HEK293 (cell line): Measurements from ENCODE around the gene PCDH1.

Experiments
- ZBTB1 ChIP-seq: fragments of 450-650 bp; formaldehyde crosslinking; IDR thresholded peaks from 2 replicates; pipeline ENCODE4 v1.5.1; 2016; ENCODE audit warnings: missing biosample characterization, missing genetic modification characterization
- ZFP3 ChIP-seq: fragments of 450-650 bp; formaldehyde crosslinking; IDR thresholded peaks from 2 replicates; pipeline ENCODE4 v1.5.1; 2016; ENCODE audit warnings: low read depth, missing biosample characterization, missing genetic modification characterization
- ZNF426 ChIP-seq: fragments of 450-650 bp; formaldehyde crosslinking; IDR thresholded peaks from 2 replicates; pipeline ENCODE4 v1.5.1; 2017; ENCODE audit warnings: missing biosample characterization, missing genetic modification characterization, mild to moderate bottlenecking, inconsistent platforms, moderate library complexity
- TF ChIP-seq, protein P1 (sequence below): fragments of 450-650 bp; formaldehyde crosslinking; IDR thresholded peaks from 2 replicates; pipeline ENCODE4 v1.5.1; 2016; ENCODE audit warnings: missing biosample characterization, missing genetic modification characterization
- TF ChIP-seq, protein P2 (sequence below): fragments of 450-650 bp; formaldehyde crosslinking; IDR thresholded peaks from 2 replicates; pipeline ENCODE4 v1.5.1; 2016; ENCODE audit warnings: missing biosample characterization, missing genetic modification characterization
- TF ChIP-seq, protein P3 (sequence below): fragments of 450-650 bp; formaldehyde crosslinking; optimal IDR thresholded peaks from 2 replicates; pipeline ENCODE3; 2016; ENCODE audit warnings: missing biosample characterization, mild to moderate bottlenecking, missing genetic modification characterization
- TF ChIP-seq, protein P4 (sequence below): fragments of 450-650 bp; formaldehyde crosslinking; IDR thresholded peaks from 2 replicates; pipeline ENCODE4 v1.5.1; 2016; ENCODE audit warnings: missing biosample characterization, missing genetic modification characterization

DNA sequence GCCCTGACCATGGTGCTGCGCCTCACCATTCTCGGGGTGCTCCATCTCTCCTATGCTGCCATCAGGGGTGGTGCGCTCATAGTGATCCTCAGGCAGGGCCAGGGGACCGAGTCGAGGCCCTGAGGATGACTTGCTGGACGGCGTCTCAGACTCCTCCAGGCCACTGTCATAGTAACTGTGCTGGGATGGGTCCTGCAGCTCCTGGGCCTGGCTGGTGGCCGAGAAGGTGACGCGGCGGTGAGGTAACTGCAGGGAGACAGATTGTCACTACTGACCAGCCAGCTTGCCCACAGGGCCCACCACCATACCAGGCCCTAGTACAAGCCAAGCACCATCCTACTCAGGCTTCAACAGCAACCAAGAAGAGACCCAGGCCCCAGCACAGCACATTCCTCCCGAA is 21.0 kb downstream of the PCDH1 start:
- TF ChIP-seq ZFP3 (no peak), ZNF426 (tag by site-specific recombination) (no peak), ZBTB1 (tag by site-specific recombination) (no peak)
- TF ChIP-seq, protein P1, sequence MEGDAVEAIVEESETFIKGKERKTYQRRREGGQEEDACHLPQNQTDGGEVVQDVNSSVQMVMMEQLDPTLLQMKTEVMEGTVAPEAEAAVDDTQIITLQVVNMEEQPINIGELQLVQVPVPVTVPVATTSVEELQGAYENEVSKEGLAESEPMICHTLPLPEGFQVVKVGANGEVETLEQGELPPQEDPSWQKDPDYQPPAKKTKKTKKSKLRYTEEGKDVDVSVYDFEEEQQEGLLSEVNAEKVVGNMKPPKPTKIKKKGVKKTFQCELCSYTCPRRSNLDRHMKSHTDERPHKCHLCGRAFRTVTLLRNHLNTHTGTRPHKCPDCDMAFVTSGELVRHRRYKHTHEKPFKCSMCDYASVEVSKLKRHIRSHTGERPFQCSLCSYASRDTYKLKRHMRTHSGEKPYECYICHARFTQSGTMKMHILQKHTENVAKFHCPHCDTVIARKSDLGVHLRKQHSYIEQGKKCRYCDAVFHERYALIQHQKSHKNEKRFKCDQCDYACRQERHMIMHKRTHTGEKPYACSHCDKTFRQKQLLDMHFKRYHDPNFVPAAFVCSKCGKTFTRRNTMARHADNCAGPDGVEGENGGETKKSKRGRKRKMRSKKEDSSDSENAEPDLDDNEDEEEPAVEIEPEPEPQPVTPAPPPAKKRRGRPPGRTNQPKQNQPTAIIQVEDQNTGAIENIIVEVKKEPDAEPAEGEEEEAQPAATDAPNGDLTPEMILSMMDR (tag by site-specific recombination), result no peak
- TF ChIP-seq, protein P2, sequence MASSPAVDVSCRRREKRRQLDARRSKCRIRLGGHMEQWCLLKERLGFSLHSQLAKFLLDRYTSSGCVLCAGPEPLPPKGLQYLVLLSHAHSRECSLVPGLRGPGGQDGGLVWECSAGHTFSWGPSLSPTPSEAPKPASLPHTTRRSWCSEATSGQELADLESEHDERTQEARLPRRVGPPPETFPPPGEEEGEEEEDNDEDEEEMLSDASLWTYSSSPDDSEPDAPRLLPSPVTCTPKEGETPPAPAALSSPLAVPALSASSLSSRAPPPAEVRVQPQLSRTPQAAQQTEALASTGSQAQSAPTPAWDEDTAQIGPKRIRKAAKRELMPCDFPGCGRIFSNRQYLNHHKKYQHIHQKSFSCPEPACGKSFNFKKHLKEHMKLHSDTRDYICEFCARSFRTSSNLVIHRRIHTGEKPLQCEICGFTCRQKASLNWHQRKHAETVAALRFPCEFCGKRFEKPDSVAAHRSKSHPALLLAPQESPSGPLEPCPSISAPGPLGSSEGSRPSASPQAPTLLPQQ, result no peak
- TF ChIP-seq, protein P3, sequence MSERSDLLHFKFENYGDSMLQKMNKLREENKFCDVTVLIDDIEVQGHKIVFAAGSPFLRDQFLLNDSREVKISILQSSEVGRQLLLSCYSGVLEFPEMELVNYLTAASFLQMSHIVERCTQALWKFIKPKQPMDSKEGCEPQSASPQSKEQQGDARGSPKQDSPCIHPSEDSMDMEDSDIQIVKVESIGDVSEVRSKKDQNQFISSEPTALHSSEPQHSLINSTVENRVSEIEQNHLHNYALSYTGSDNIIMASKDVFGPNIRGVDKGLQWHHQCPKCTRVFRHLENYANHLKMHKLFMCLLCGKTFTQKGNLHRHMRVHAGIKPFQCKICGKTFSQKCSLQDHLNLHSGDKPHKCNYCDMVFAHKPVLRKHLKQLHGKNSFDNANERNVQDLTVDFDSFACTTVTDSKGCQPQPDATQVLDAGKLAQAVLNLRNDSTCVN (tag by site-specific recombination), result no peak
- TF ChIP-seq, protein P4, sequence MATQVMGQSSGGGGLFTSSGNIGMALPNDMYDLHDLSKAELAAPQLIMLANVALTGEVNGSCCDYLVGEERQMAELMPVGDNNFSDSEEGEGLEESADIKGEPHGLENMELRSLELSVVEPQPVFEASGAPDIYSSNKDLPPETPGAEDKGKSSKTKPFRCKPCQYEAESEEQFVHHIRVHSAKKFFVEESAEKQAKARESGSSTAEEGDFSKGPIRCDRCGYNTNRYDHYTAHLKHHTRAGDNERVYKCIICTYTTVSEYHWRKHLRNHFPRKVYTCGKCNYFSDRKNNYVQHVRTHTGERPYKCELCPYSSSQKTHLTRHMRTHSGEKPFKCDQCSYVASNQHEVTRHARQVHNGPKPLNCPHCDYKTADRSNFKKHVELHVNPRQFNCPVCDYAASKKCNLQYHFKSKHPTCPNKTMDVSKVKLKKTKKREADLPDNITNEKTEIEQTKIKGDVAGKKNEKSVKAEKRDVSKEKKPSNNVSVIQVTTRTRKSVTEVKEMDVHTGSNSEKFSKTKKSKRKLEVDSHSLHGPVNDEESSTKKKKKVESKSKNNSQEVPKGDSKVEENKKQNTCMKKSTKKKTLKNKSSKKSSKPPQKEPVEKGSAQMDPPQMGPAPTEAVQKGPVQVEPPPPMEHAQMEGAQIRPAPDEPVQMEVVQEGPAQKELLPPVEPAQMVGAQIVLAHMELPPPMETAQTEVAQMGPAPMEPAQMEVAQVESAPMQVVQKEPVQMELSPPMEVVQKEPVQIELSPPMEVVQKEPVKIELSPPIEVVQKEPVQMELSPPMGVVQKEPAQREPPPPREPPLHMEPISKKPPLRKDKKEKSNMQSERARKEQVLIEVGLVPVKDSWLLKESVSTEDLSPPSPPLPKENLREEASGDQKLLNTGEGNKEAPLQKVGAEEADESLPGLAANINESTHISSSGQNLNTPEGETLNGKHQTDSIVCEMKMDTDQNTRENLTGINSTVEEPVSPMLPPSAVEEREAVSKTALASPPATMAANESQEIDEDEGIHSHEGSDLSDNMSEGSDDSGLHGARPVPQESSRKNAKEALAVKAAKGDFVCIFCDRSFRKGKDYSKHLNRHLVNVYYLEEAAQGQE, result no peak
